Lung microvascular endothelial cell (primary cell): ENCODE data around the gene LFNG. TPM values are rescaled to one million over a fixed set of nuclear protein-coding genes. Genes with fewer than 3 reads are reported as not detected.
A peak's percentile ranks its signal among the peaks of the same experiment; 100 is the strongest.

Experiments
- DNase-seq, 2 donors: peaks; one replicate each; pipeline versions ENCODE4 v3.0.0 to v3.0.0-alpha.2; 2010; ENCODE audit warnings: low read depth in 2 of 2
- total RNA-seq: library from RNA; depleted of rRNA; stranded (reverse); fragments of >200 nt; gene quantifications from 2 replicates; pipeline ENCODE4 v1.2.1, GENCODE V29; 2014

Gene LFNG
- total RNA-seq, 1 donor from 2014 or later, result 16.9 TPM

GRCh38 chr7:2517026-2517425 lies 2.5 kb upstream of the LFNG start:
- no peak for DNase-seq

DNA sequence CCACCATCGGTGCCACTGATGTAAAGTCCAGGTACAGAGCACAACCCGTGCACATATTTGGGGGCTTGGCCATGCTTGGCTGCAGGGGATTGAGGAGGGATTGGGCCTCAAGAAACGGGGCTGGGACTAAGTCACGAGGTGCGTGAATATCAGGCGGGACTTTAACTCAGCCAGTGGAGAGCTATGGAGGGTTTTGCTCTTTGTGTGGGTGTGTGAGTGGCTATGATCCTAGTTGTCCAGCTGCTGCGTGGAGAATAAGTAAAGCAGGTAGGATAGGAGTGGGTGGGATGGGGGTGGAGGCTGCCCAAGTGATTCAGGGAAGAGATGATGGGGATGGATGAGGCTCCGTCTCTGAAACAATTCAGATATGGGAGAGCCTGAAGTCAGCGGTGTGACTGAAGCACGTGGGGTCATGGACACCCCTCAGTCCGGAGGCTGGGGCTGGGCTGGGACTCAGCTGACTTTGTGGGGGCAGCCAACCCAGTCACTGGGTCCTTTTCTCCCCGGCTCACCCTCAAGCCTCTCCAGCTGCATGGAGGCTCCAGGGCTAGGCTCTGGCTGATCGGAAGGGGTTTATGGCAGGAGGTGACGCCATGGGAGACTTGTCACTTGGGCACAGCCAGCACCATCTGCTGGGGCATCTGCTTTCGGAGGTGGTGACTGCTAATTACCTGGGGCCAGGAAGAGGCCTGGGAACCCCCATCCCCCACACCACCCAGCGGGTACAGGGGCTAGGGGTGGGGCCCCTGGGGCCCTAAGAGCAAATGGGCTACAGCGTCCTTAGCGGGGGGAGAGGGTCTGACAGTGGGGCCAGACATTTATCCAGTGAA lies 1.7 kb upstream of the LFNG start:
- no peak for DNase-seq

- no peak for DNase-seq
Observed at GRCh38 chr7:2518737-2519118, 846 bp upstream of the LFNG start.

DNA sequence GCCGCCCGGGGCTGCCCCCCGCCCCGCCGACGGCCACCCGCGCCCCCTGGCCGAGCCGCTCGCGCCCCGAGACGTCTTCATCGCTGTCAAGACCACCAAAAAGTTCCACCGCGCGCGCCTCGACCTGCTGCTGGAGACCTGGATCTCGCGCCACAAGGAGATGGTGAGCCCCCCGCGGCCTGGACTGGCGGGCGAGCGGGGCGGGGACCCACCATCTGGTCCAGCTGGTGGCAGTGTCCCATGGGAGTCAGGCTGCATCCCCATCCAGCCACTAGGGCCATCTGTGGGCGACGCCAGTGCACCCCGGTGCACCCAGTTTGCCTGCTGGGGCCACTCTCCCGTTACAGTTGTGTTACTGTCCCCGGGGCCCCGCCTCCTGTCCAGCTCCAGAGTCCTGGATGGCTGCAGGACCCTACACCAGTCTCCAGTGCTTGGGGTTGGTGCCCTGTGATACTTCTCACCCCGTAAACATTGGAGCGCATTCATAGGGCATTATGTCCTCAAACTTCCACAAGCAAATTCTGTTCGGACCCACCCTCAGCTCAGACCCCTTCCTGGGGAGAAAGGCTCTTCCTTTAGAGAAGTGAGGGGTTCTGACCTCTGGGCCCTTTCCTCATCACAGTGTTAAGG lies 672 bp downstream of the LFNG start:
- DNase-seq, result peak in 1 of 2 donors; percentile 40

GRCh38 chr7:2520761-2521290 lies 1.3 kb downstream of the LFNG start:
- no peak for DNase-seq

DNA sequence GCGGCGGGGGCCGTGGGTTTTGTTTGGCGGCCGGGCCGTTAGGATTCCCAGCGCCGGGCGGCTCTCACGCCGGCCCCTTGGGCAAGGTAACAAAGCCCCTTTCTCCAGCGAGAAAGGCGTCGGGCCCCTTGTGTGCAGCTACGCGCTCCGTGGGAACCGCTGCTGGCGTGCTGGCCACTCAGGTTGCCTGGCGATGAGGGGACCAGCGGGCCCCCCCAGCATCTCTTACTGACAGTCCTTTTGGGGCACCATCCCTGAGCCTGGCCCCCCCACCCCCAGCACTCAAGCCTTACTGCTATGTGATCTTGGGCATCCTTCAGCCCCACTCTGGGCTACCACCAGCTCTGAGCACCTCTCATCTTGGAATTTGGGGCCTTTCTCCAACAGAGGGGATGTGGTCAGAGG lies 1.8 kb downstream of the LFNG start:
- no peak for DNase-seq

GRCh38 chr7:2521952-2522591 lies 2.5 kb downstream of the LFNG start:
- peak; percentile 40 to 60 for DNase-seq

GRCh38 chr7:2522780-2523433 lies 3.3 kb downstream of the LFNG start:
- peak in 1 of 2 donors; percentile 41 for DNase-seq

GRCh38 chr7:2523461-2523936 lies 3.9 kb downstream of the LFNG start:
- no peak for DNase-seq

DNA sequence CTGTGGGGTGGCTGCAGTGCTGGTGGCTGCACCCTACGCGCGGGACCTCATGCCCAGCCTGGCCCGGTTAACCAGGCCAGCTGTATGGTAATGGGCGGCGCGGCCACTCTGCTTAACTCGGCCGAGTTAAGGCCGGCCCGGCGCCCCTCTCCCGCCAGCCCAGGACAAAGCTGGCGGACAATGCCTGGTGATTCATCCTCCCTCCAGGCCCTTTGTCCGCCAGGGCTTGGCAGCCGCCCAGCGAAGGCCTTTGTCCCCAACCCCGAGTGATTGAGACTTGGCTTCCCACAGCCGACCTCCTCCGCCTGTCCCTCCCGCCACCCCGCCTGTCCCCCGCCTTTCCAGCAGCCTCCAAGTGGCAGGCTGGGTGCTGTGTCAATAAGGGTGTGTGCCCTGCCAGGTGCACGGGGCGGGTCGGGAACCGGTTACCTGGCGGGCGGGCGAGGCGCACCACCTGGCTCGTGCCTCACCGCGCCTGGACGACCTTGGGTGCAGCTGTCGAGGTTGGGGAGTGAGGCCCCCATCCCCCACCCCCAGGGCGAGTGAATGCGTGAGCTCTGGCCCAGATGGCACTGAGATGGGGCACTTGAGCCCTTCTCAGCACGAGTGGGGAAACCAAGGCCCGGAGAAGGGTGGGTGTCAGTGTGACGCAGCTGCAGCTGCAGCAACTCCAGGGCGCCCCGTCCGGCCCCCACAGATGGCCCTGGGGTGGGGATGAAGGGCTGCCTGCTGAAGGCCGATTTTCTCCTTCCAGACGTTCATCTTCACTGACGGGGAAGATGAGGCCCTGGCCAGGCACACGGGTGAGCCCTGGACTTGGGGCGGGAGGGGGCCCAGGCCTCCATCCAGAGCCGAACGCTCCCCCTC lies 4.6 kb downstream of the LFNG start:
- peak; percentile 87 to 95 for DNase-seq

- DNase-seq, result no peak
Observed at GRCh38 chr7:2524808-2525657, 5.5 kb downstream of the LFNG start.

DNA sequence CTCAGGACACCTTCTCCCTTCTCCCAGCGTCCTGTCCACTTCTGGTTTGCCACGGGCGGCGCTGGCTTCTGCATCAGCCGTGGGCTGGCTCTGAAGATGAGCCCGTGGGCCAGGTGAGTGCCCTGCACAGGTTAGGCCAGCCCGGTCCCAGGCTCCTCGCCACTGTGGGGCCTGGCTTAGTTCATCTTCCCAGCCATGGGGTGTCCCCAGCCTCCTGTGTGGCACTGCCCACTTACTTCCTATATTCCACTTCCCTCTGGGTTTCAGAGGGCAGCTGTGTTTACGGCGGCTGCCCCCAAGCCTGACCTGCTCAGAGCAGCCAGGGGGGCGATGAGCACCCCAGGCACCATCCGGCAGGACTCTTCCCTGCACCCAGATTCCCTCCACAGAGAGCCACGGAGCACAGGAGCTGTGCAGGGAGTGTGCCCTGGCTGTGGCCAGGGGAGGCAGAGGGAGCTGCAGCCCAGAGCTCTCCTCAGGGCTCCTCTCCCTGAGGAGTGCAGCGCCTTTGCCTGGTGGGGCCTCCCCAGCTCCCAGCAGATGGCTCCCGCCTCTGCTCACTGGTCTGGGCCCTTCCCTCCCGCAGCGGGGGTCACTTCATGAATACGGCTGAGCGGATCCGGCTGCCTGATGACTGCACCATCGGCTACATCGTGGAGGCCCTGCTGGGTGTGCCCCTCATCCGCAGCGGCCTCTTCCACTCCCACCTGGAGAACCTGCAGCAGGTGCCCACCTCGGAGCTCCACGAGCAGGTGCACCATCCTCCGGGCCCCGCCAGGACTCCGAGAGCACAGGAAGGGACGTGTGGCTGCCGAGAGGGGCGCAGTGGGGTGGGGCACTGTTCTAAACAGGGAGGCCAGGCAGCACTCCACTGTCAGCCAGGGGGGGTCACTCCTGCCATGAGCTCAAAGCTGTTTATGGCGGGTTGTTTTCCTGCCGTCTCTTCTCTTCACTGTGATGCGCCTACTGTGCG lies 6.4 kb downstream of the LFNG start:
- DNase-seq, result no peak

GRCh38 chr7:2526659-2527504 lies 7.3 kb downstream of the LFNG start:
- no peak for DNase-seq

DNA sequence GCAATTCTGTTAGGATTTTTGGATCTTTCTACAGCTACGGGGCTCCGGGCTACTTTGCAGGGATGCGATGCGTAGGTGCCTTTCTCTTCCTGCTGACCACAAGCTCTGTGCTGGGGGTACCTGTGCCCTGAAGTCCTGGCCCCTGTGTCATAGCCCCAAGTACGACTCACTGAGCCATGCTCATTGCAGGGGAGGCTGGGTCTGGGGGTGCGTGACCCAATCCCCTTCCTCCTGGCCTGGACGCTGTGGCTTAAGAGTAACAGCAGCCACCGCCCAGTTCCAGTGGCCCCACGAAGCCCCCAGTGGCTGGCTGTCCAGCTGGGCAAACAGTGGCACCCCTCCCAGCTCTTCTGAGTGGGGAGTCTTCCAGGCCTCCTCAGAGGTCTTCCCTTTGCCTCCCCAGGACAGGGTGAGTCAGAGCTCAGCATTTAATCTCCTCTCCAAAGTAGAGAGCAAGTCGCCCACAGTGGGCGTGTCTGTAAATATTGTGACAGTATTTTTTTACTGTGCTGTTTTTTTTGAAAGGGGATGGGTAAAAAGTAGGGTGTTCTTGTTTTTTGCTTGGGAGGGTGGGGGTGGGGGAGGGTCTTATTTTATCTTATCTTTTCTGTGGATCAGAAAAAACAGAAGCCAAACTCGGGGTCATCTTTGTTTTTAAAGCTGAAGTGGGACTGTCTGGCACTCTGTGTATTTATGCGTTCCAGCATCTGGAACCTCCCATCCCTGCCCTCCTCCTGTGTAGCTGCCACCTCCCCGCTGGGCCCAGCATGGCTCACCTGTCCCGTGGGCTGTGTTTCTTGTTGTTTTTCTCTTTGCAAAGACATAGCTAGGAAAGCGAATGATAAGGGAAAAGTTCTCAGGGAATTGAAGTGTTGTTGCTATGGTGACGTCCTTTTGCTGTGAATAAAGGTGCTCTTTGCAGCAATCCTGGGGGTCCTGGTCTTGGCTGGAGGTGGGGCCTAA lies 8.2 kb downstream of the LFNG start:
- peak in 1 of 2 donors; percentile 34 for DNase-seq

GRCh38 chr7:2528481-2529095 lies 9.0 kb downstream of the LFNG start:
- DNase-seq, result no peak
